ENCODE data around the gene SLC66A2.

The SLC66A2 gene

GRCh38 chr18:79863161-79864005 lies 88.1 kb downstream of the SLC66A2 start:
- no peak overlapping the region for H3K27ac Mint-ChIP-seq
- H3K4me3 Mint-ChIP-seq: no peak overlapping the region
- intact Hi-C loops (cut with micrococcal nuclease): no loop called here
- no peaks in the 10 kb centered on the region for H3K4me1 Mint-ChIP-seq (ENCODE audit: low read depth)
- no peaks in the 10 kb centered on the region for H3K36me3 Mint-ChIP-seq (ENCODE audit: low read depth)
- peaks cover 10% of the 10 kb centered on the region for H3K9me3 Mint-ChIP-seq
- H3K27me3 Mint-ChIP-seq: no peaks in the 10 kb centered on the region

- no peaks in the 10 kb centered on the region for H3K36me3 Mint-ChIP-seq (ENCODE audit: low read depth)
- H3K9me3 Mint-ChIP-seq: peaks cover 10% of the 10 kb centered on the region
- no peaks in the 10 kb centered on the region for H3K27me3 Mint-ChIP-seq
- intact Hi-C loops (cut with micrococcal nuclease): no loop called here
- H3K4me1 Mint-ChIP-seq (ENCODE audit: low read depth): no peaks in the 10 kb centered on the region
- no peak overlapping the region for H3K4me3 Mint-ChIP-seq
- no peak overlapping the region for H3K27ac Mint-ChIP-seq
These were observed 88.9 kb downstream of the SLC66A2 start for GRCh38 chr18:79862562-79862961.

- Mint-ChIP-seq H3K36me3 (ENCODE audit: low read depth) (no peaks in the 10 kb centered on the region), H3K9me3 (peaks cover 10% of the 10 kb centered on the region), H3K27ac (no peak overlapping the region), H3K27me3 (no peaks in the 10 kb centered on the region), H3K4me1 (ENCODE audit: low read depth) (no peaks in the 10 kb centered on the region), H3K4me3 (no peak overlapping the region)
- intact Hi-C loops (cut with micrococcal nuclease): no loop called here
These were observed 89.8 kb downstream of the SLC66A2 start for GRCh38 chr18:79861687-79862086.

- intact Hi-C loops (cut with micrococcal nuclease): no loop called here
- Mint-ChIP-seq H3K4me1 (ENCODE audit: low read depth) (peaks cover 12% of the 10 kb centered on the region), H3K27ac (no peak overlapping the region), H3K9me3 (peaks cover 10% of the 10 kb centered on the region), H3K36me3 (ENCODE audit: low read depth) (no peaks in the 10 kb centered on the region), H3K4me3 (no peak overlapping the region), H3K27me3 (peaks cover 4% of the 10 kb centered on the region)
These were observed 92.1 kb downstream of the SLC66A2 start for GRCh38 chr18:79859314-79859713.

GRCh38 chr18:79857082-79857671 lies 94.3 kb downstream of the SLC66A2 start:
- peaks cover 10% of the 10 kb centered on the region for H3K9me3 Mint-ChIP-seq
- no peaks in the 10 kb centered on the region for H3K36me3 Mint-ChIP-seq (ENCODE audit: low read depth)
- H3K4me3 Mint-ChIP-seq: no peak overlapping the region
- no peak overlapping the region for H3K27ac Mint-ChIP-seq
- intact Hi-C loops (cut with micrococcal nuclease): no loop called here
- H3K27me3 Mint-ChIP-seq: peaks cover 4% of the 10 kb centered on the region
- H3K4me1 Mint-ChIP-seq (ENCODE audit: low read depth): peaks cover 12% of the 10 kb centered on the region

- H3K9me3 Mint-ChIP-seq: peaks cover 3% of the 10 kb centered on the region
- H3K4me1 Mint-ChIP-seq (ENCODE audit: low read depth): peaks cover 12% of the 10 kb centered on the region
- intact Hi-C loops (cut with micrococcal nuclease): no loop called here
- no peaks in the 10 kb centered on the region for H3K36me3 Mint-ChIP-seq (ENCODE audit: low read depth)
- H3K27ac Mint-ChIP-seq: no peak overlapping the region
- no peak overlapping the region for H3K4me3 Mint-ChIP-seq
- H3K27me3 Mint-ChIP-seq: peaks cover 4% of the 10 kb centered on the region
These were observed 95.1 kb downstream of the SLC66A2 start for GRCh38 chr18:79856119-79857007.

- Mint-ChIP-seq H3K4me3 (no peak overlapping the region), H3K4me1 (ENCODE audit: low read depth) (peaks cover 12% of the 10 kb centered on the region), H3K27me3 (peaks cover 4% of the 10 kb centered on the region), H3K9me3 (no peaks in the 10 kb centered on the region), H3K36me3 (ENCODE audit: low read depth) (no peaks in the 10 kb centered on the region), H3K27ac (peak overlapping the region; percentile 25)
- intact Hi-C loops (cut with micrococcal nuclease): no loop called here
These were observed 96.1 kb downstream of the SLC66A2 start for GRCh38 chr18:79855147-79855933.

- no peaks in the 10 kb centered on the region for H3K9me3 Mint-ChIP-seq
- H3K27me3 Mint-ChIP-seq: peaks cover 4% of the 10 kb centered on the region
- H3K27ac Mint-ChIP-seq: no peak overlapping the region
- no peak overlapping the region for H3K4me3 Mint-ChIP-seq
- intact Hi-C loops (cut with micrococcal nuclease): no loop called here
- H3K36me3 Mint-ChIP-seq (ENCODE audit: low read depth): no peaks in the 10 kb centered on the region
- H3K4me1 Mint-ChIP-seq (ENCODE audit: low read depth): peaks cover 12% of the 10 kb centered on the region
These were observed 97.5 kb downstream of the SLC66A2 start for GRCh38 chr18:79853993-79854364.

- intact Hi-C loops (cut with micrococcal nuclease): no loop called here
- H3K27me3 Mint-ChIP-seq: peaks cover 4% of the 10 kb centered on the region
- no peaks in the 10 kb centered on the region for H3K9me3 Mint-ChIP-seq
- peaks cover 12% of the 10 kb centered on the region for H3K4me1 Mint-ChIP-seq (ENCODE audit: low read depth)
- H3K4me3 Mint-ChIP-seq: no peak overlapping the region
- H3K27ac Mint-ChIP-seq: no peak overlapping the region
- H3K36me3 Mint-ChIP-seq (ENCODE audit: low read depth): no peaks in the 10 kb centered on the region
These were observed 98.0 kb downstream of the SLC66A2 start for GRCh38 chr18:79853303-79853992.

- H3K36me3 Mint-ChIP-seq (ENCODE audit: low read depth): no peaks in the 10 kb centered on the region
- H3K9me3 Mint-ChIP-seq: no peaks in the 10 kb centered on the region
These were observed 98.7 kb downstream of the SLC66A2 start for GRCh38 chr18:79852561-79853302.

More at GRCh38 chr18:79852561-79853302, 98.7 kb downstream of the SLC66A2 start:
- Mint-ChIP-seq H3K27me3 (peaks cover 4% of the 10 kb centered on the region), H3K27ac (no peak overlapping the region), H3K4me1 (ENCODE audit: low read depth) (peaks cover 12% of the 10 kb centered on the region), H3K4me3 (no peak overlapping the region)
- intact Hi-C loops (cut with micrococcal nuclease): no loop called here
